ENCODE results near the gene EFCC1. TPM values are rescaled to one million over a fixed set of nuclear protein-coding genes. Genes with fewer than 3 reads are reported as not detected.
A peak's percentile ranks its signal among the peaks of the same experiment; 100 is the strongest.

The EFCC1 gene
- total and polyA plus RNA-seq, 2 of the 8 experiments (the other 6 are each of a cell fraction or from before 2014, with no cell fraction given): 0.14 to 0.37 TPM

DNA sequence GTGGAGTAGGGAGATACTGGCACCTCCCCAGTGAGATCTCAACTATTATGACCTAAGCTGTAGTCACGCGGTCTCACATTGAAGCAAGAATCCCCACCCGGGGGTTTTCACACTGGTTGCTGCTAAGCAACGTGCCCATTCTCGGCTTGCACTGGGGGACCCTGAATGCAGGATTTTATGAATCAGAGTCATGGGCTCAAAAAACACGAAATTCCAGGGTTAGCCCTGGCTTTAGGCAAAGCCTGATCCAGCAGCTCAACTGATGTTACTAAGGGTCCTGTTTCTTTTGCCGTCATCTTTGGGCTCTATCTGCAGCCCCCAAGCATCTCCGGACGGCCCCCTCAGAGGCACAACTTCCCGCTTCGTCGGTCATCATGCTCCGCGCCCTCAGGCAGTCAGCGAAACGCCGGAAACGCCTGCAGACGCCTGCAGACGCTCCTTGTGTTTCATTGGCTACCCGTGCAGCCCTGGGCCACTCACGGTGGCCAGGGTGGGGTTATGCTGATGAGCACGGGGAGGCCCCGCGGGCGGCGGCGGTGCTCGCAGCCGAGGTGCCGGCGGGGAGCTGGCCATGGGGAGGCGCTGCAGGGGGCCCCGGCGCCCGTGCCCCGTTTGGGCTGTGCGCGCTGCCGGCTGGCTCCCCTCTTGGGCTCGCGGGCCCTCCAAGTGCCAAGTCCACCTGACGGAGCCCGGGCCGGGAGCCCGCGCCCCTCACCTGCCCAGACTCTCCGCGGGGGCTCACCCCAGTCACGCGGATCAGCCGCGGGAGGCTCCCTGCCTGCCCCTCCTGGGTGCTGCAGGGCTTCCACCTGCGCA lies 25.8 kb downstream of the EFCC1 start (continued):
- TF ChIP-seq, protein P1, sequence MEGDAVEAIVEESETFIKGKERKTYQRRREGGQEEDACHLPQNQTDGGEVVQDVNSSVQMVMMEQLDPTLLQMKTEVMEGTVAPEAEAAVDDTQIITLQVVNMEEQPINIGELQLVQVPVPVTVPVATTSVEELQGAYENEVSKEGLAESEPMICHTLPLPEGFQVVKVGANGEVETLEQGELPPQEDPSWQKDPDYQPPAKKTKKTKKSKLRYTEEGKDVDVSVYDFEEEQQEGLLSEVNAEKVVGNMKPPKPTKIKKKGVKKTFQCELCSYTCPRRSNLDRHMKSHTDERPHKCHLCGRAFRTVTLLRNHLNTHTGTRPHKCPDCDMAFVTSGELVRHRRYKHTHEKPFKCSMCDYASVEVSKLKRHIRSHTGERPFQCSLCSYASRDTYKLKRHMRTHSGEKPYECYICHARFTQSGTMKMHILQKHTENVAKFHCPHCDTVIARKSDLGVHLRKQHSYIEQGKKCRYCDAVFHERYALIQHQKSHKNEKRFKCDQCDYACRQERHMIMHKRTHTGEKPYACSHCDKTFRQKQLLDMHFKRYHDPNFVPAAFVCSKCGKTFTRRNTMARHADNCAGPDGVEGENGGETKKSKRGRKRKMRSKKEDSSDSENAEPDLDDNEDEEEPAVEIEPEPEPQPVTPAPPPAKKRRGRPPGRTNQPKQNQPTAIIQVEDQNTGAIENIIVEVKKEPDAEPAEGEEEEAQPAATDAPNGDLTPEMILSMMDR (IDR thresholded peaks at IDR 0.05; ENCODE audit: control extremely low read depth in 1 of 3, insufficient read depth in 1 of 3, low read depth in 1 of 3, low read length in 3 of 3): peak; percentile 27 to 42 (median 32)
- TF ChIP-seq, protein P2, sequence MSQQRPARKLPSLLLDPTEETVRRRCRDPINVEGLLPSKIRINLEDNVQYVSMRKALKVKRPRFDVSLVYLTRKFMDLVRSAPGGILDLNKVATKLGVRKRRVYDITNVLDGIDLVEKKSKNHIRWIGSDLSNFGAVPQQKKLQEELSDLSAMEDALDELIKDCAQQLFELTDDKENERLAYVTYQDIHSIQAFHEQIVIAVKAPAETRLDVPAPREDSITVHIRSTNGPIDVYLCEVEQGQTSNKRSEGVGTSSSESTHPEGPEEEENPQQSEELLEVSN (IDR thresholded peaks at IDR 0.05): peak; percentile 99
- TF ChIP-seq JUN (IDR thresholded peaks at IDR 0.05; ENCODE audit: low read depth, low read length) (no peak), NRF1 (IDR thresholded peaks at IDR 0.05; ENCODE audit: low read depth, low read length) (no peak), KDM5A (IDR thresholded peaks at IDR 0.05; ENCODE audit: low read length) (no peak), GTF2F1 (IDR thresholded peaks at IDR 0.05; ENCODE audit: borderline replicate concordance, low read depth, low read length) (no peak), BCL11A (IDR thresholded peaks at IDR 0.05; ENCODE audit: low read depth in 2 of 2, low read length in 2 of 2) (no peak), SIRT6 (IDR thresholded peaks at IDR 0.05; ENCODE audit: low read length) (no peak), TAF7 (optimal IDR thresholded peaks at IDR 0.05; ENCODE audit: borderline replicate concordance, low read depth, low read length) (no peak), RFX5 (IDR thresholded peaks at IDR 0.05; ENCODE audit: borderline replicate concordance, low read depth, low read length) (no peak), JUND (IDR thresholded peaks at IDR 0.05; ENCODE audit: low read length) (no peak), POU5F1 (IDR thresholded peaks at IDR 0.05; ENCODE audit: low read depth, low read length) (no peak), POLR2AphosphoS5 (IDR thresholded peaks at IDR 0.05; ENCODE audit: low read depth, low read length) (no peak), SP2 (IDR thresholded peaks at IDR 0.05; ENCODE audit: low read length) (no peak), KDM4A (IDR thresholded peaks at IDR 0.05; ENCODE audit: low read depth, low read length, severe bottlenecking) (peak; percentile 97), CBX5 (IDR thresholded peaks at IDR 0.05; ENCODE audit: low read depth, low read length) (no peak), SIN3A (conservative IDR thresholded peaks at IDR 0.05 in 1 of 2, IDR thresholded peaks at IDR 0.05 in 1 of 2; ENCODE audit: low read depth in 1 of 2, low read length in 2 of 2) (no peak), PHF8 (conservative IDR thresholded peaks at IDR 0.05; ENCODE audit: low read depth, low read length) (no peak), MAFK (IDR thresholded peaks at IDR 0.05; ENCODE audit: low read depth, low read length) (no peak), TBP (IDR thresholded peaks at IDR 0.05; ENCODE audit: low read depth, low read length) (no peak)
- TF ChIP-seq, protein P3, sequence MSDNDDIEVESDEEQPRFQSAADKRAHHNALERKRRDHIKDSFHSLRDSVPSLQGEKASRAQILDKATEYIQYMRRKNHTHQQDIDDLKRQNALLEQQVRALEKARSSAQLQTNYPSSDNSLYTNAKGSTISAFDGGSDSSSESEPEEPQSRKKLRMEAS (IDR thresholded peaks at IDR 0.05): peak; percentile 99
